H9 (cell line): ENCODE measurements around the gene GRID2. TPM values are rescaled to one million over a fixed set of nuclear protein-coding genes. Genes with fewer than 3 reads are reported as not detected.
A peak's percentile ranks its signal among the peaks of the same experiment; 100 is the strongest.

Experiments
- DNase-seq: peaks from one replicate; pipeline ENCODE4 v3.0.0-alpha.2; 2017
- H2AFZ ChIP-seq: one replicate; pipeline ENCODE4 v1.6.1; 2013; ENCODE audit warnings: mild to moderate bottlenecking, low read length, control low read depth, moderate library complexity
- H2AK5ac ChIP-seq: 2 replicates; pipeline ENCODE4 v1.6.1; 2013; ENCODE audit warnings: low read length, control low read depth, mixed read lengths; ENCODE audit not compliant: insufficient read length
- H2BK120ac ChIP-seq: one replicate; pipeline ENCODE4 v1.6.1; 2013; ENCODE audit warnings: low read depth, mild to moderate bottlenecking, low read length, control low read depth, inconsistent platforms; ENCODE audit not compliant: poor library complexity, severe bottlenecking
- H2BK12ac ChIP-seq: 2 replicates; pipeline ENCODE4 v1.6.1; 2013; ENCODE audit warnings: low read length, control low read depth, mixed read lengths, low read depth; ENCODE audit not compliant: insufficient read length
- H2BK15ac ChIP-seq: 2 replicates; pipeline ENCODE4 v1.6.1; 2013; ENCODE audit warnings: low read depth, low read length, control low read depth
- H2BK20ac ChIP-seq: one replicate; pipeline ENCODE4 v1.6.1; 2013; ENCODE audit warnings: low read depth, mild to moderate bottlenecking, low read length, control low read depth, inconsistent platforms; ENCODE audit not compliant: poor library complexity, severe bottlenecking
- H2BK5ac ChIP-seq: 2 replicates; pipeline ENCODE4 v1.6.1; 2013; ENCODE audit warnings: low read length, control low read depth, mixed read lengths; ENCODE audit not compliant: insufficient read length
- H3K14ac ChIP-seq: 2 replicates; pipeline ENCODE4 v1.6.1; 2013; ENCODE audit warnings: low read length, control low read depth; ENCODE audit not compliant: insufficient read depth
- H3K18ac ChIP-seq: 2 replicates; pipeline ENCODE4 v1.6.1; 2013; ENCODE audit warnings: low read depth, mild to moderate bottlenecking, mixed read lengths, low read length, control low read depth; ENCODE audit not compliant: insufficient read length
- H3K23ac ChIP-seq: 2 replicates; pipeline ENCODE4 v1.6.1; 2013; ENCODE audit warnings: low read length, control low read depth, mixed read lengths, low read depth; ENCODE audit not compliant: insufficient read length
- H3K23me2 ChIP-seq: 2 replicates; pipeline ENCODE4 v1.6.1; 2013; ENCODE audit warnings: low read depth, mild to moderate bottlenecking, mixed read lengths, low read length, control low read depth; ENCODE audit not compliant: insufficient read length, poor library complexity, severe bottlenecking
- H3K27ac ChIP-seq: 2 replicates; pipeline ENCODE4 v1.5.1; 2013; ENCODE audit warnings: low read length, control low read depth, mixed read lengths, low read depth; ENCODE audit not compliant: insufficient read length
- H3K27me3 ChIP-seq: 2 replicates; pipeline ENCODE4 v1.6.1; 2013; ENCODE audit warnings: low read length, control low read depth, inconsistent platforms; ENCODE audit not compliant: insufficient read depth
- H3K4ac ChIP-seq: 2 replicates; pipeline ENCODE4 v1.6.1; 2013; ENCODE audit warnings: low read depth, mild to moderate bottlenecking, control low read depth, inconsistent platforms, low read length, moderate library complexity
- H3K4me1 ChIP-seq: 2 replicates; pipeline ENCODE4 v1.6.1; 2013; ENCODE audit warnings: low read length, control low read depth, inconsistent platforms; ENCODE audit not compliant: insufficient read depth
- H3K4me2 ChIP-seq: 2 replicates; pipeline ENCODE4 v1.6.1; 2013; ENCODE audit warnings: low read length, control low read depth, mixed read lengths; ENCODE audit not compliant: insufficient read length, insufficient read depth
- H3K56ac ChIP-seq: 2 replicates; pipeline ENCODE4 v1.6.1; 2013; ENCODE audit warnings: low read depth, mild to moderate bottlenecking, mixed read lengths, low read length, control low read depth; ENCODE audit not compliant: insufficient read length
- H3K79me1 ChIP-seq: 2 replicates; pipeline ENCODE4 v1.6.1; 2013; ENCODE audit warnings: low read depth, mild to moderate bottlenecking, moderate library complexity, low read length, control low read depth, inconsistent platforms; ENCODE audit not compliant: insufficient read depth, poor library complexity, severe bottlenecking
- H3K79me2 ChIP-seq: 2 replicates; pipeline ENCODE4 v1.6.1; 2013; ENCODE audit warnings: low read length, control low read depth, inconsistent platforms; ENCODE audit not compliant: insufficient read depth
- H3K9ac ChIP-seq: 2 replicates; pipeline ENCODE4 v1.6.1; 2013; ENCODE audit warnings: low read length, control low read depth, mixed read lengths; ENCODE audit not compliant: insufficient read length; ENCODE audit errors: extremely low read depth
- H3K9me3 ChIP-seq: one replicate; pipeline ENCODE4 v1.6.1; 2013; ENCODE audit warnings: low read depth, low read length, inconsistent platforms; ENCODE audit not compliant: control insufficient read depth
- H3T11ph ChIP-seq: one replicate; pipeline ENCODE4 v1.6.1; 2013; ENCODE audit warnings: mild to moderate bottlenecking, low read length, control low read depth, inconsistent platforms
- H4K20me1 ChIP-seq: one replicate; pipeline ENCODE4 v1.6.1; 2013; ENCODE audit not compliant: control insufficient read depth, insufficient read length, insufficient read depth
- H4K5ac ChIP-seq: 2 replicates; pipeline ENCODE4 v1.6.1; 2013; ENCODE audit warnings: low read depth, mild to moderate bottlenecking, mixed read lengths, low read length, control low read depth; ENCODE audit not compliant: insufficient read length
- H4K8ac ChIP-seq: replicated peaks from 2 replicates; pipeline ENCODE4 v1.6.1; 2013; ENCODE audit warnings: low read length, control low read depth, mixed read lengths, low read depth; ENCODE audit not compliant: insufficient read length
- H4K91ac ChIP-seq: 2 replicates; pipeline ENCODE4 v1.6.1; 2013; ENCODE audit warnings: low read depth, mild to moderate bottlenecking, moderate library complexity, mixed read lengths, low read length, control low read depth; ENCODE audit not compliant: insufficient read length
- H3K27ac Mint-ChIP-seq, 3 experiments: 2 replicates in 2 of 3; 3 replicates in 1 of 3; pipeline ENCODE4 v1.8.0; 2020 to 2021; ENCODE audit warnings: mixed read lengths in 3 of 3, mild to moderate bottlenecking in 1 of 3, moderate library complexity in 1 of 3
- H3K27me3 Mint-ChIP-seq: 2 replicates; pipeline ENCODE4 v1.8.0; 2021; ENCODE audit warnings: low read depth, mild to moderate bottlenecking, moderate library complexity, mixed read lengths
- H3K36me3 Mint-ChIP-seq, 3 experiments: 2 replicates in 2 of 3; 3 replicates in 1 of 3; pipeline ENCODE4 v1.8.0; 2020 to 2021; ENCODE audit warnings: low read depth in 3 of 3, mixed read lengths in 3 of 3; ENCODE audit not compliant: insufficient read depth in 1 of 3
- H3K4me1 Mint-ChIP-seq, 2 experiments: 2 replicates each; pipeline ENCODE4 v1.8.0; 2020; ENCODE audit warnings: mixed read lengths in 2 of 2
- H3K4me3 Mint-ChIP-seq, 2 experiments: 2 replicates in 1 of 2; 3 replicates in 1 of 2; pipeline ENCODE4 v1.8.0; 2020 to 2021; ENCODE audit warnings: mild to moderate bottlenecking in 2 of 2, mixed read lengths in 2 of 2, moderate library complexity in 1 of 2
- H3K9me3 Mint-ChIP-seq, 2 experiments: 2 replicates in 1 of 2; 3 replicates in 1 of 2; pipeline ENCODE4 v1.8.0; 2020; ENCODE audit warnings: mild to moderate bottlenecking in 2 of 2, mixed read lengths in 2 of 2, moderate library complexity in 1 of 2
- WGBS: extraction: QIAGEN DNeasy Blood & Tissue Kit; methylation state at CpG from one replicate; pipeline ENCODE4 v1.1.7; 2013; ENCODE audit warnings: missing lambda C conversion rate, low lambda C conversion rate, mixed read lengths; ENCODE audit not compliant: insufficient read length; ENCODE audit errors: extremely low coverage; 5-methylcytosine and 5-hydroxymethylcytosine counted together
- total RNA-seq: library from RNA; stranded (reverse); gene quantifications from 2 replicates; pipeline ENCODE4 v1.2.1, GENCODE V29; 2021
- TF ChIP-seq, protein P1 (sequence below): fragments of 200-600 bp; sonication (generic); conservative IDR thresholded peaks from 3 replicates; pipeline ENCODE4 v1.8.0; 2021; ENCODE audit warnings: antibody characterized with exemption, mild to moderate bottlenecking

GRID2 gene
- total RNA-seq, 1 experiment from 2014 or later, result 21.8 TPM

DNA sequence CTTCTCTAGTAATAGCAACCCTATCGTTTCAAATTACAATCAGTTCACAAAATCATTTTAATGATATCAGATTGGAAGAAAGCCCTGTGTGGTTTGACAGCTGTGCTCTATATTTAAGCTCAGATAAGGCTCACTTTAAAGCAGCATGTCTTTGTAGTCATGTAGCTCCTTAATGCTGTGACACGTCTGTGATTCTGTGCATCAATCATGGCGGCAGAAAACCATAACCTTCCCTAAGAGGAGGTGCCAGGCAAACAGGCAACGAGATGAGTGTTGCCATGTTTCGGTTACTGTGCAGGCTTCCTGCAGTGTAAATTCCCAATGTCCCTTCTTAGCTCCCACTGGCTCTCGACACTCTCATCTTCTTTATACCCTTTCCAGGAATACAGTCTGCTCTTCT, 212.7 kb downstream of the GRID2 start:
- H3K27ac ChIP-seq, result no peak overlapping the region
- H2BK12ac ChIP-seq, result no peak overlapping the region
- H4K91ac ChIP-seq, result no peak overlapping the region
- H2BK120ac ChIP-seq, result no peak overlapping the region
- H2AK5ac ChIP-seq, result no peak overlapping the region
- no peaks in the 10 kb centered on the region for H3K23me2 ChIP-seq
- no peak for DNase-seq
- H3K9me3 ChIP-seq, result no peaks in the 10 kb centered on the region
- peaks cover 9% of the 10 kb centered on the region; the same call in 1 of the 2 replicates for H3K79me2 ChIP-seq
- H3K56ac ChIP-seq, result no peak overlapping the region
- no peaks in the 10 kb centered on the region for H4K20me1 ChIP-seq
- no peak overlapping the region for H3K23ac ChIP-seq
- no peak overlapping the region for H3K14ac ChIP-seq
- H3K4me1 ChIP-seq, result peaks cover 9% of the 10 kb centered on the region
- no peak overlapping the region for H2BK5ac ChIP-seq
- no peak overlapping the region; a peak in 1 of 5 replicates for H3K4me3 Mint-ChIP-seq
- no peak overlapping the region for H3K18ac ChIP-seq
- H3K27ac Mint-ChIP-seq, result peak overlapping the region in 1 of 3 experiments; percentile 25; a peak in 2 of 7 replicates
- H3K9ac ChIP-seq, result no peak overlapping the region
- H3K36me3 Mint-ChIP-seq, result no peaks in the 10 kb centered on the region; a peak in 1 of 7 replicates
- no peaks in the 10 kb centered on the region for H3K79me1 ChIP-seq
- peaks cover 41 to 51% of the 10 kb centered on the region in 2 experiments for H3K4me1 Mint-ChIP-seq
- H3K27me3 ChIP-seq, result no peaks in the 10 kb centered on the region
- H3T11ph ChIP-seq, result no peak overlapping the region
- no peak overlapping the region for H2AFZ ChIP-seq
- no peak overlapping the region for H3K4me2 ChIP-seq
- H2BK15ac ChIP-seq, result no peak overlapping the region
- WGBS, result no CpG with 5 or more reads among the region's 6 CpGs
- H3K9me3 Mint-ChIP-seq, result no peaks in the 10 kb centered on the region
- TF ChIP-seq, protein P1, sequence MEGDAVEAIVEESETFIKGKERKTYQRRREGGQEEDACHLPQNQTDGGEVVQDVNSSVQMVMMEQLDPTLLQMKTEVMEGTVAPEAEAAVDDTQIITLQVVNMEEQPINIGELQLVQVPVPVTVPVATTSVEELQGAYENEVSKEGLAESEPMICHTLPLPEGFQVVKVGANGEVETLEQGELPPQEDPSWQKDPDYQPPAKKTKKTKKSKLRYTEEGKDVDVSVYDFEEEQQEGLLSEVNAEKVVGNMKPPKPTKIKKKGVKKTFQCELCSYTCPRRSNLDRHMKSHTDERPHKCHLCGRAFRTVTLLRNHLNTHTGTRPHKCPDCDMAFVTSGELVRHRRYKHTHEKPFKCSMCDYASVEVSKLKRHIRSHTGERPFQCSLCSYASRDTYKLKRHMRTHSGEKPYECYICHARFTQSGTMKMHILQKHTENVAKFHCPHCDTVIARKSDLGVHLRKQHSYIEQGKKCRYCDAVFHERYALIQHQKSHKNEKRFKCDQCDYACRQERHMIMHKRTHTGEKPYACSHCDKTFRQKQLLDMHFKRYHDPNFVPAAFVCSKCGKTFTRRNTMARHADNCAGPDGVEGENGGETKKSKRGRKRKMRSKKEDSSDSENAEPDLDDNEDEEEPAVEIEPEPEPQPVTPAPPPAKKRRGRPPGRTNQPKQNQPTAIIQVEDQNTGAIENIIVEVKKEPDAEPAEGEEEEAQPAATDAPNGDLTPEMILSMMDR, result no peak
- H2BK20ac ChIP-seq, result no peak overlapping the region
- no peak overlapping the region for H3K4ac ChIP-seq
- no peak overlapping the region for H4K5ac ChIP-seq
- H3K27me3 Mint-ChIP-seq, result no peaks in the 10 kb centered on the region
- no peak overlapping the region for H4K8ac ChIP-seq
